H9 (cell line): ENCODE data around the gene NHSL2. TPM values are rescaled to one million over a fixed set of nuclear protein-coding genes. Genes with fewer than 3 reads are reported as not detected.

ENCODE experiments used
- DNase-seq: peaks from one replicate; pipeline ENCODE4 v3.0.0-alpha.2; 2017
- H2AFZ ChIP-seq: one replicate; pipeline ENCODE4 v1.6.1; 2013; ENCODE audit warnings: mild to moderate bottlenecking, low read length, control low read depth, moderate library complexity
- H2AK5ac ChIP-seq: 2 replicates; pipeline ENCODE4 v1.6.1; 2013; ENCODE audit warnings: low read length, control low read depth, mixed read lengths; ENCODE audit not compliant: insufficient read length
- H2BK120ac ChIP-seq: one replicate; pipeline ENCODE4 v1.6.1; 2013; ENCODE audit warnings: low read depth, mild to moderate bottlenecking, low read length, control low read depth, inconsistent platforms; ENCODE audit not compliant: poor library complexity, severe bottlenecking
- H2BK12ac ChIP-seq: 2 replicates; pipeline ENCODE4 v1.6.1; 2013; ENCODE audit warnings: low read length, control low read depth, mixed read lengths, low read depth; ENCODE audit not compliant: insufficient read length
- H2BK15ac ChIP-seq: 2 replicates; pipeline ENCODE4 v1.6.1; 2013; ENCODE audit warnings: low read depth, low read length, control low read depth
- H2BK20ac ChIP-seq: one replicate; pipeline ENCODE4 v1.6.1; 2013; ENCODE audit warnings: low read depth, mild to moderate bottlenecking, low read length, control low read depth, inconsistent platforms; ENCODE audit not compliant: poor library complexity, severe bottlenecking
- H2BK5ac ChIP-seq: 2 replicates; pipeline ENCODE4 v1.6.1; 2013; ENCODE audit warnings: low read length, control low read depth, mixed read lengths; ENCODE audit not compliant: insufficient read length
- H3K14ac ChIP-seq: 2 replicates; pipeline ENCODE4 v1.6.1; 2013; ENCODE audit warnings: low read length, control low read depth; ENCODE audit not compliant: insufficient read depth
- H3K18ac ChIP-seq: 2 replicates; pipeline ENCODE4 v1.6.1; 2013; ENCODE audit warnings: low read depth, mild to moderate bottlenecking, mixed read lengths, low read length, control low read depth; ENCODE audit not compliant: insufficient read length
- H3K23ac ChIP-seq: 2 replicates; pipeline ENCODE4 v1.6.1; 2013; ENCODE audit warnings: low read length, control low read depth, mixed read lengths, low read depth; ENCODE audit not compliant: insufficient read length
- H3K23me2 ChIP-seq: 2 replicates; pipeline ENCODE4 v1.6.1; 2013; ENCODE audit warnings: low read depth, mild to moderate bottlenecking, mixed read lengths, low read length, control low read depth; ENCODE audit not compliant: insufficient read length, poor library complexity, severe bottlenecking
- H3K27ac ChIP-seq: 2 replicates; pipeline ENCODE4 v1.5.1; 2013; ENCODE audit warnings: low read length, control low read depth, mixed read lengths, low read depth; ENCODE audit not compliant: insufficient read length
- H3K27me3 ChIP-seq: 2 replicates; pipeline ENCODE4 v1.6.1; 2013; ENCODE audit warnings: low read length, control low read depth, inconsistent platforms; ENCODE audit not compliant: insufficient read depth
- H3K4ac ChIP-seq: 2 replicates; pipeline ENCODE4 v1.6.1; 2013; ENCODE audit warnings: low read depth, mild to moderate bottlenecking, control low read depth, inconsistent platforms, low read length, moderate library complexity
- H3K4me1 ChIP-seq: 2 replicates; pipeline ENCODE4 v1.6.1; 2013; ENCODE audit warnings: low read length, control low read depth, inconsistent platforms; ENCODE audit not compliant: insufficient read depth
- H3K4me2 ChIP-seq: 2 replicates; pipeline ENCODE4 v1.6.1; 2013; ENCODE audit warnings: low read length, control low read depth, mixed read lengths; ENCODE audit not compliant: insufficient read length, insufficient read depth
- H3K56ac ChIP-seq: 2 replicates; pipeline ENCODE4 v1.6.1; 2013; ENCODE audit warnings: low read depth, mild to moderate bottlenecking, mixed read lengths, low read length, control low read depth; ENCODE audit not compliant: insufficient read length
- H3K79me1 ChIP-seq: 2 replicates; pipeline ENCODE4 v1.6.1; 2013; ENCODE audit warnings: low read depth, mild to moderate bottlenecking, moderate library complexity, low read length, control low read depth, inconsistent platforms; ENCODE audit not compliant: insufficient read depth, poor library complexity, severe bottlenecking
- H3K79me2 ChIP-seq: 2 replicates; pipeline ENCODE4 v1.6.1; 2013; ENCODE audit warnings: low read length, control low read depth, inconsistent platforms; ENCODE audit not compliant: insufficient read depth
- H3K9ac ChIP-seq: 2 replicates; pipeline ENCODE4 v1.6.1; 2013; ENCODE audit warnings: low read length, control low read depth, mixed read lengths; ENCODE audit not compliant: insufficient read length; ENCODE audit errors: extremely low read depth
- H3K9me3 ChIP-seq: one replicate; pipeline ENCODE4 v1.6.1; 2013; ENCODE audit warnings: low read depth, low read length, inconsistent platforms; ENCODE audit not compliant: control insufficient read depth
- H3T11ph ChIP-seq: one replicate; pipeline ENCODE4 v1.6.1; 2013; ENCODE audit warnings: mild to moderate bottlenecking, low read length, control low read depth, inconsistent platforms
- H4K20me1 ChIP-seq: one replicate; pipeline ENCODE4 v1.6.1; 2013; ENCODE audit not compliant: control insufficient read depth, insufficient read length, insufficient read depth
- H4K5ac ChIP-seq: 2 replicates; pipeline ENCODE4 v1.6.1; 2013; ENCODE audit warnings: low read depth, mild to moderate bottlenecking, mixed read lengths, low read length, control low read depth; ENCODE audit not compliant: insufficient read length
- H4K8ac ChIP-seq: replicated peaks from 2 replicates; pipeline ENCODE4 v1.6.1; 2013; ENCODE audit warnings: low read length, control low read depth, mixed read lengths, low read depth; ENCODE audit not compliant: insufficient read length
- H4K91ac ChIP-seq: 2 replicates; pipeline ENCODE4 v1.6.1; 2013; ENCODE audit warnings: low read depth, mild to moderate bottlenecking, moderate library complexity, mixed read lengths, low read length, control low read depth; ENCODE audit not compliant: insufficient read length
- H3K27ac Mint-ChIP-seq, 3 experiments: 2 replicates in 2 of 3; 3 replicates in 1 of 3; pipeline ENCODE4 v1.8.0; 2020 to 2021; ENCODE audit warnings: mixed read lengths in 3 of 3, mild to moderate bottlenecking in 1 of 3, moderate library complexity in 1 of 3
- H3K27me3 Mint-ChIP-seq: 2 replicates; pipeline ENCODE4 v1.8.0; 2021; ENCODE audit warnings: low read depth, mild to moderate bottlenecking, moderate library complexity, mixed read lengths
- H3K36me3 Mint-ChIP-seq, 3 experiments: 2 replicates in 2 of 3; 3 replicates in 1 of 3; pipeline ENCODE4 v1.8.0; 2020 to 2021; ENCODE audit warnings: low read depth in 3 of 3, mixed read lengths in 3 of 3; ENCODE audit not compliant: insufficient read depth in 1 of 3
- H3K4me1 Mint-ChIP-seq, 2 experiments: 2 replicates each; pipeline ENCODE4 v1.8.0; 2020; ENCODE audit warnings: mixed read lengths in 2 of 2
- H3K4me3 Mint-ChIP-seq, 2 experiments: 2 replicates in 1 of 2; 3 replicates in 1 of 2; pipeline ENCODE4 v1.8.0; 2020 to 2021; ENCODE audit warnings: mild to moderate bottlenecking in 2 of 2, mixed read lengths in 2 of 2, moderate library complexity in 1 of 2
- H3K9me3 Mint-ChIP-seq, 2 experiments: 2 replicates in 1 of 2; 3 replicates in 1 of 2; pipeline ENCODE4 v1.8.0; 2020; ENCODE audit warnings: mild to moderate bottlenecking in 2 of 2, mixed read lengths in 2 of 2, moderate library complexity in 1 of 2
- CTCF ChIP-seq: fragments of 200-600 bp; sonication (generic); conservative IDR thresholded peaks from 3 replicates; pipeline ENCODE4 v1.8.0; 2021; ENCODE audit warnings: antibody characterized with exemption, mild to moderate bottlenecking
- WGBS: extraction: QIAGEN DNeasy Blood & Tissue Kit; methylation state at CpG from one replicate; pipeline ENCODE4 v1.1.7; 2013; ENCODE audit warnings: missing lambda C conversion rate, low lambda C conversion rate, mixed read lengths; ENCODE audit not compliant: insufficient read length; ENCODE audit errors: extremely low coverage; 5-methylcytosine and 5-hydroxymethylcytosine counted together
- total RNA-seq: library from RNA; stranded (reverse); gene quantifications from 2 replicates; pipeline ENCODE4 v1.2.1, GENCODE V29; 2021

The NHSL2 gene
- total RNA-seq, 1 experiment from 2014 or later, result 6.4 TPM

GRCh38 chrX:72159769-72160168, 249.1 kb downstream of the NHSL2 start:
- Histone ChIP-seq H3K27ac (no peak overlapping the region), H3K79me2 (no peaks in the 10 kb centered on the region), H3K23ac (no peak overlapping the region), H3K9ac (no peak overlapping the region), H3K14ac (no peak overlapping the region), H4K5ac (no peak overlapping the region), H2BK12ac (no peak overlapping the region), H4K8ac (no peak overlapping the region), H3K9me3 (peaks cover 47% of the 10 kb centered on the region), H3T11ph (no peak overlapping the region), H3K18ac (no peak overlapping the region), H2AFZ (no peak overlapping the region), H2BK15ac (no peak overlapping the region), H3K79me1 (no peaks in the 10 kb centered on the region), H2BK20ac (no peak overlapping the region), H3K4me1 (no peaks in the 10 kb centered on the region), H3K4me2 (no peak overlapping the region), H4K91ac (no peak overlapping the region), H4K20me1 (no peaks in the 10 kb centered on the region), H2BK120ac (no peak overlapping the region), H2AK5ac (no peak overlapping the region), H3K4ac (no peak overlapping the region), H3K27me3 (no peaks in the 10 kb centered on the region), H3K23me2 (no peaks in the 10 kb centered on the region), H2BK5ac (no peak overlapping the region), H3K56ac (no peak overlapping the region)
- H3K27ac Mint-ChIP-seq, result no peak overlapping the region
- TF ChIP-seq CTCF, result no peak
- no peak for DNase-seq
- H3K36me3 Mint-ChIP-seq, result peaks cover 10 to 24% (median 11%) of the 10 kb centered on the region in 3 experiments; a peak in 5 of 7 replicates
- peaks cover 19% of the 10 kb centered on the region for H3K27me3 Mint-ChIP-seq
- H3K9me3 Mint-ChIP-seq, result peaks cover 74 to 81% of the 10 kb centered on the region in 2 experiments
- H3K4me1 Mint-ChIP-seq, result no peaks in the 10 kb centered on the region
- no CpG with 5 or more reads among the region's 10 CpGs for WGBS
- no peak overlapping the region for H3K4me3 Mint-ChIP-seq
